CD4-positive, alpha-beta T cell treated with Interleukin-6 at 100 ng/mL for 8 hours (primary cell): ENCODE results near the gene CYP26B1.

ENCODE experiments used
- DNase-seq: peaks from one replicate; pipeline ENCODE4 v3.0.0-alpha.2; 2020; ENCODE audit warnings: mixed read lengths, low spot score

Gene CYP26B1

DNA sequence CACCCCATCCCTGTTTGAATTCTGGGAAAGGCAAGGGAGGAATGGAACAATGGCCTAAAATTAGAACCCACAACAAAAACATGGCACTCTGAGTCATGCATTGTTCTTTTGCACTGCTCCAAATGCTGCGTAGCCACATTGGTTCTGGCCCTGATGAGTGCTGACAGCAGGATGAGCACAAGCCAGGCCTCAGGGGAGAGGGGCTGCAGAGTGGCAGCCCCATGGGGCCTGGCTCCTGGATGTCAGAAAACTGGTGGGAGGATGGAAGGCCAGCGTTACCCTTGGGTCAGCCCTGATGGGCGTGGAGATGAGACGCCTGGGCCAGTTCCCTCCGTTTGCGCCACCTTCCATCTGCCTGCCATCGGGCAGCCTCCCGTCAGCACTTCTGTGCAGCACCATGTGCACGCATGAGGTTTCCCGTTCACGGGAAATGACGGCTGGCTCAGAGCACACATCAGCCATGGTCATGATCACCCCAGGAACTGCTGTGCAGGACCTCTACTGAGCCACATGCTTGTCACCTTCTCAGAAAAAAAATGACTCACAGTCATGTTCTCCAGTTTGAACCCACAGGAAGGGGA, 65.6 kb downstream of the CYP26B1 start:
- no peak for DNase-seq

DNA sequence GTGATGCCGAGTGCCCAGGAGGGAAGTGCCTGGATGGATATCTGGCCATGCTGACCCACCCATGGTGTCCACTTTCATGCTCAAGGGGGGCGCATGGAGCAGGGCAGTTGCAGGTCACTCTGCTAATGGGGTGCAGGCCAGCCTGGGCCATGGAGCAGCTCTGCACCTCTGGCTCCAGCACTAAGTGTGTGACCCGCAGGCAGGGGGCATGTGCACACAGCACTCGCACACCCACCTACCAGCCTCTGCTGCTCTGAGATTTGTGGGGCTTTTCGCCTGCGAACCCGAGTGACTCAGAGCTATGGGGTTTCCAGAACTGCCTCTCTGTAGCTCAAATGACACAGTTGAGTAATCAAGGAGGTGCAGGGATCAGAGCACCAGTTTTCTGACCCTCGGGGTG, 66.2 kb downstream of the CYP26B1 start:
- DNase-seq: no peak

DNA sequence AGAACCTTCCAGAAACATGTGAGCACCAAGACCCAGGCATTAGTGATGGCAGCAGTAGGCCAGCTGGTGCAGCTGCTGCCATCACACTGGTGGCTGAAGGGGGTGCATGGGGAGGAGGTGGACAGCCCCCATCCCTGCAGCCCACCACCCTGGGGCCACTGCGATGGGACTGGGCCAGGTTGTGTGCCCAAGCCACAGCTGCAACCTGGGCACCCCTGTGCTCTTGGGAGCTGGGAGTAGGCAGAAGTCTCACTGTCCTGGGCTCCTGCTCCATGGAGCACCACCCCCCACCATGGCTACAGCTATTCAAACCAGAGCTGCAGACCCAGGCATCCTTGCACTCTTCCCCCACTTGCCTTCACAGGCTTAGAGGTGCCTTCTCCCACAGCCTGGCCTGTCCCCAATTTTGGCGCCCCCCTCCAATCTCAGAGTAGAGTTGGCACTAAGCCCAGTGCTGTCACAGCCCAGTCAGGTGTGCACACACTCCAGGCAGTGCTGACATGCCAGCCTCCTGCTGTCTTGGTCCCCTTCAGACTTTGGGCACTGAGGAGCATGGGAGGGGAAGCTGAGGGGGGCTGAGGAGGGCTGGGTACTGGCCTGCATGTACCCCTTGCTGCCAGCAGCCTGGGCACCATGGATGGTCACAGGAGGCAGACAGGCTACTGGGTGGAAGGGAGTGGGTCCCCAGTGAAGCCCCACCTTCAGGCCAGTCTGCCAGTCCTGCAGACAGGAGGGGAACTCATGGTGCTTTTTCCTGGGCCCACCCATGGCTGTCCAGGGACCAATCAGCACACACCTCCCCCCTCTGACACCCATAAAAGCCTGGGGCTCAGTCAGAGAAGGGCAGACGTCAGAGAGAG, 67.1 kb downstream of the CYP26B1 start:
- DNase-seq: no peak
